Measurements from ENCODE around the gene CD101.

The CD101 gene

DNA sequence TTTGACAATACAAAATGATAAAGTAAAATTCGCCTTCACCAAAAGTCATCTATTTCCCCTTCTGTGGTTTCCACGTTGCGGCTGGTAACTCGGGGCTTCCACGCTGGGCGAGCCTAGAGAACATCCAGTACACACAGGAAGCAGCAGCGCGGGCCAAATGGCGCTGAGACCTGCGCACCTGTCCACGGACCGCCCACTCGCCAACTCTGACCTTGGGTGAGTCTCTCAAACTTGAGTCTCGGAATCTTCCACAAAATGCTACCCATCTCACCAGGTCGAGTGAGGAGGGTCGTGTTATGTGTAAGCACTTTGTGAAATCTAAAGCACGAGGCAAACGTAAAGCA lies 57.7 kb downstream of the CD101 start:
- peak; percentile 77 for DNase-seq

DNA sequence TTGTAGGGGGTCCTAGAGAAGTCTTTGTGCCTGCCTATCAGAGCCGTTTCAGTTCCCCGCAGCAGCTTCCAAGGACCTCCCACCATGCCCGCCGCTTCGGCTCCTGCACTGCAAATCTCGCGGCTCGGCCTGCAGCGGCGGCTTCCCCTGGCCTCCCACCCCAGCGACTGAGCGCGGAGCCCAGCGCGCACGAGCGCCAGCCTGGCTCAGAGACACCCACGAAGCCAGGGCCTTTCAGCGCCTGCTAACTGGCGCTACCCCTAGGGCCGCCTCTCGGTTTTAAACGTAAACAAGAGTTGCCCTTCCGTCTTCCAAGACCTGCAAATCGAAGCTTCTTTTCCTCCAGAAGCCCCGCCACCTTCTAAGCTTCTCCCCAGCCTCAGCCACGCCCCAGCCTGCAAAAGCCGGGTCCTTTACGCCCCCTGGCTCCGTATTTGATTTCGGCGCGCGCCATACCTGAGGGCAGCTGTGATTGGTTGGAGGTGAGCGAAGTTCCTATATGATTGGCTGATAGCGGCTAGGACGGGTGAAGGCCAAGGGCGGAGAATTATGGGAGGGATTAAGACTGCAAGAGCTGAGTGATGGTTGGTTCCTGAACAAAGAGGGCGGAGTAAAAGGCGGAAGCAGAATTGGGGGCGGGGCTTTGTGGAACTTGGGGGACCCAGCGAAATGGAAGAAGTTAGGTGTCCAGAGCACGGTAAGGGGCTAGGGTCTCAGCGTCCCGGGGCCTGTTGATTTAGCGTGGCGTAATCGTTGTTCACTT lies 58.3 kb downstream of the CD101 start, which contains the start of gene TTF2:
TSS of gene TTF2 (plus strand) at position 649 of the 763 bp plus-strand sequence. CDS start at position 670, 21 bp downstream.
- peak; percentile 94 for DNase-seq

DNA sequence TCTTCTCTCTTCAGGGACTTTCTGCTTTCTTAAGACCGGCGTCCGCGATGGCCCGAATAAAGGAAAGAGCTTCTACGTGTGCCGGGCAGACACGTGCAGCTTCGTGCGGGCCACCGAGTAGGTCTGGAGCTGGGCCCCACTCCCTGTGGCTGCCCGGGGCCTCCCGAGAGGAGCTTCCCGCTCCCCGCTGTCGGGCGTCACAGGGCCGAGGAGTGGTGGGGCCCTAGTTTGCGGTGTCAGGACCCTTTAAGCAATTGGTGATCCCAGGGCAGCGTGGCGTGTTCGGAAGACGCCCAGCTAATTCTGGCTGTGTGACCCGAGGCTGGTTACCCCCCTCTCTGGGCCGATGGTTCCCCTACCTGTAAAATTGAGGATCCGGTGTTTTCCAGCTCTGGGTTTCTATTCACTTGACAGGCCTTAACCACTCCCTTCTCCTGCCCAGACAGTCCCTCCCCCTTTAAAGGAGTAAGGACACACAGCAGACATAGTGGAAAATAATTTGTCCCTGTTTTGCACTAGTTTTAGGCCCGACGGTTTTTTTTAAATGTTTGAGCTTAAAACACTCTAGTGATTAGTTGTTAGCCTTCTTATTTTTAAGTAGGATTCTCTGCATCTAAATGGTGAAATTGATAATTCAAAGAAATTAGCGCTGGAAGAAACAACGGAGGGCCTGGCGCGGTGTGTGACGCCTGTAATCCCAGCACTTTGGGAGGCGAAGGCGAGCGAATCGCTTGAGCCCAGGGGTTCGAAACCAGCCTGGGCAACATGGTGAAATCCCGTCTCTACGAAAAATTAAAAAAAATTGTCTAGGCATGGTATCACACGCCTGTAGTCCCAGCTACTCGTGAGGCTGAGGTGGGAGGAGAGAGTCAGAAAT lies 59.1 kb downstream of the CD101 start:
- no peak for DNase-seq

DNA sequence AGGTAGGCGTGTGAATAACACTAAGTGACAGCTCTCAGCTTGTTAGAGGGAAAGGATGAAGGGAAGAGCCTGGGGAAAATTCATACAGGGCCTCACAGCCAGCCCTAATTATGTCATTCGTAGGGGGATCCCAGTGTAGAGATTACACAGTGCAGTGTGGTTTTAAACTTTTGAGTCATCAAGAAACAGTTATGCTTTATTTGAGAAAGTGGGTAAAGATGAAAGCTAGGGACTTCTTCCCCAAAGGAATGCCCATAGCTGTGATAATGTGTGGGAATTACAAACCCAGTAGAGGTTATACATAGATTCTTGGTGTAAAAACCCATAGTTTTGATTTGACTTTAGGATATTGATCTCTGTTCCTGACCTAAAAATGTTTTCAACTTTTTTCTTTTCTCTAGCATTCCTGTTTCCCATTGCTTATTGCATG lies 60.4 kb downstream of the CD101 start:
- no peak for DNase-seq

DNA sequence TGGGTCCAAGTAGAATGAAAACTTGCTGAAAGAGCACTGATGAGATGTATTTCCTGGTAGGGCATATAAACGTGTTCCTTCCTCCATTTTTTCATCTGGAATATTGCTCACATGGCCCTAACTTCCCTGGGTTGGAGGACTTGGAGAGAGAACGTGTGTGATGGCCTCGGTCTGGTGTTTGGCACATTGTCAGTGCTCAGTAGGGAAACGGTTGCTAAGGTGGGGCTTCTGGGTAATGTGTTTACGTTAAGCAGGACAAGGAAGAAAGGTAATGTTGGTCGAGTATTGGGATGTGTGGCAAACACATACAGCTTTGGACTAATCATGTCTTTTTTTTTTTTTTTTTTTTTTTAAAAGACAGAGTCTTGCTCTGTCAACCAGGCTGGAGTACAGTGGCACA lies 64.8 kb downstream of the CD101 start:
- DNase-seq, result no peak

DNA sequence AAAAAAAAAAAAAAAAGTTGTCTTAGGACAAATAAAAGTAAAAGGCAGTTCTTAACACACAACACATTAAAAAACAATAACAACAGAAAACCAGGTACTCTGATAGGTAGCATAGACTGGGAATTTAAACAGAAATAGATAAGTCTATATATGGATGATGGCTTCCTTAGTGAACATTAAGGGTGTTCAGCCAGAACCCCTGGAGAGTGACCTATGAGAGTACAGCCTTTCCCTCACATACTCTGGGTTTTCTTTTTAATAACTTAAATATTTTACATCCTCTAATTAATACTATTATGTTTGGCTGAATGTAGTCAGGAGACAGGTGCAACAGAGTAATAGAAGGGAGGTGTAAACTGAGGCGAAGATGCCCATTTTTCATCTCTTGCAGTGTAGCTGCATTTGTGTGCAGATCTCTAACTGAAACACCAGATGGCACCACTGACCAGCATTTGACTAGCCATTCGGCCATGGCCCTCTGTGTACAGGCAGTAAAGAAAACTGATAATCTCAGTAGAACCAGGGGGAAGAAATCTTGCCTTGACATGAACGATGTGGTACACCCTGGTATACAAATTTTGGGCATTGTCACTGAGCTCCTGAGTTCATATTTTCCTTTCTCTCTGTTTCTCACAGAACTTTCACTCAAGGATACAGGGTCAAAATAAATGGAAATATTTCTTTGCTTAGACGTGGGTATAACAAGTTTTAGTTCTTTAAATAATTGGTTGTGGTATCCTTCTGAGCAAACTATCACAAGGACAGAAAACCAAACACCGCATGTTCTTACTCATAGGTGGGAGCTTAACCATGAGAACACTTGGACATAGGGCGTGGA lies 66.2 kb downstream of the CD101 start:
- peak; percentile 41 for DNase-seq

DNA sequence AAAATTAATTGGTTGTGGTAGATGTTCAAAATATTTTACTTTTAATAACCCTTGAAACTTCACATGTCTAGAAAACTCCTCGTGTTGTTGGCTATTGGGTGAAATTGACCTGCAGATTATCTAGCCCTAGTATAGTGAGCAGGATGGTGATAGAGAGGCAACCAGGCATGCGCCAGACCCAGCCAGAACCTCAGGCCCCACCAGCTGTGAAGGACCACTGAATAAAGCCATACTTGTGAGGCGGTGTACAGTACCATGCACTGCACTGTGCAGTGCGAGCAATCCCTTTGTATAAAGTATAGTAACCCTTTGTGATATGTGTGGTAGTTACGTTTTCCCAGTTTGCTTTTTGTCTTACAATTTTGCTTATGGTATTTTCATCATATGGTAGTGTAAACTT lies 67.0 kb downstream of the CD101 start:
- DNase-seq, result no peak

DNA sequence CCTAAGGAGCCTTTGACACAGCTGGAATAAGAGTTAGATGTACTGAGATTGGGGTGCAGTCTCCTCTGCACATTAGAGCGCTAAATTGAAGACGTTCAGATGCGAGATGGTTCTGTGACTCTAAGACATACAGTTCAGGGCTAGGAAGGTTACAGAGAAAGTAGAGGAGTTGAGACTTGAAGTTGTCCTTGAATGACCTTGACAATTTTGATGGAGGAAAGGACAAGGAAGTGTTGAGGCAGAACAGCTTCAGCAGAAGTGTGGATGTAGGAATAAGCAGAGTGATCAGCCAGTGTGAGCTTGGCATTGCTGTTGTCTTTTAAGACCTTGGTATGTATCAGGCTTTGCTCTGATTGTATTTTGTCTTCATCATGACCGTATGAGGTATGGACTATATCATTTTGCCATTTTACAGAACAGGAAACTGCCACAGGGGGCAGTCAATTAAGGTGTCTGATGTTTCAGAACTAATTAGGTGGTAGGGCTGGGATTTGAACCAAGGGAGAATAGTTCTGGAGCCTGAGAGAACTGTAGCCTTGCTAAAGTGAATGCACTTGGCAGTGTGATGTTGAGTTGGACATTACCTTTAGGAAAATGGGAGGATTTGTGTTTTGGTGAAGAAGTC lies 67.8 kb downstream of the CD101 start:
- DNase-seq, result no peak

DNA sequence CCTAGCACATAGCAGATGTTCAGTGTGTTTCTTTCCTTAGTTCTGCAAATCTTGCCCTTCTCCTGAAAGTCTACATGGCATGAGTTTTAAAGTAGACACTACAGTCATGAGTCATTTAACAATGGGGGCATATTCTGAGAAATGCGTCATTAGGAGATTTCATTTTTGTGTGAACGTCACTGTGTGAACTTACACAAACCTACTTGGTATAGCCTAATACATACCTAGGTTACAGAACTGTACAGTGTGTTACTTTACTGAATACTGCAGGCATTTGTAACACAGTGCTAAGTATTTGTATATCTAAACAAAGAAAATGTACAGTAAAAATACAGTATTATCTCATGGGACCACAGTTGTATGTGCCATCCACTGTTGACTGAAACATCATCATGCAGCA lies 68.6 kb downstream of the CD101 start:
- no peak for DNase-seq

DNA sequence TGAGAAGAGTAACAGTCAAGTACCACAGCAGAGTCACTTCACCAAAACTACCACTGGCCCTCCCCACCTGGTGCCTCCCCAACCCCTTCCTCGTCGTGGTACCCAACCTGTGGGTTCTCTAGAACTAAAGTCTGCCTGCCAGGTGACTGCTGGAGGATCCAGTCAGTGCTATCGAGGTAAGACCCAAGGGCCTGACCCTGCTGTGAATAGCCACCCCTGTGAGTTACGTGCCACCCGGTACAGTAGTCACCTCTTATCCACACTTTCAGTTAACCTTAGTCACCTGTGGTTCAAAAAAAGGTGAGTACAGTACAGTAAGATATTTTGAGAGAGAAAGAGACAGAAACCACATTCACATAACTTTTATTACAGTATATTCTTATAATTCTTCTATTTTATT lies 75.1 kb downstream of the CD101 start:
- no peak for DNase-seq

DNA sequence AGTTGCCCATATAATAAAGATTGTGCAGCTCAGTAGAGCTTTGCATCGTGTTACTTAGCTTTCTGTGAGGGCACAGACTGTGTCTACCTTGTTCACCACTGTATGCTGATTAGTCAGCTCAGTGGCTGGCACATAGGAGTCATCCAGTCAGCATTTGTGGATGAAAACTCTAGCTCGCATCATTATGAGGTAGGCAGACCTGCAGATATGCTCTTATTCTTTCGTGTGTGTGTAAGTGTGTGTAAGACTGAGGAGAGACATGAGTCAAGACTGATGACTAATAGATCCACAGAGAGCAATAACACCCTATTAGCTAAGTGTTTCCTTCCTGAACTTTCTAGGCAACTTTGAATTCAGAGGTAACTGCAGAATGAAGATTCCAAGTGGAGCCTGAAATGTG lies 75.7 kb downstream of the CD101 start:
- peak; percentile 10 for DNase-seq

DNA sequence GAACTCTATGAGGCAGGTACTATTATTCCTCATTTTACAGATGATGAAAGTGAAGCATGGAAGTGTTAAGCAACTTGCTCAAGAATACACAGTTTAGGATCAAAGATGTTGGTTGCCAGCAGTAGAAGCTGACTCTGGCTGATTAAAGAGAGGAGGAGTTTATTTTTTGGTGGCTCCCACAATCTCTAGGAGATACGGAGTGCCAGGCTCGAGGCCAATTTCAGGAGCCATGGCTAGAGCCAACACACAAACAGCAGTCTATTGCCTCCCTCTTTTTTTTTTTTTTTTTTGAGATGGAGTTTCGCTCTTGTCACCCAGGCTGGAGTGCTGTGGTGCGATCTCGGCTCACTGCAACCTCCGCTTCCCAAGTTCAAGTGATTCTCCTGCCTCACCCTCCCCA lies 78.2 kb downstream of the CD101 start:
- DNase-seq, result no peak

DNA sequence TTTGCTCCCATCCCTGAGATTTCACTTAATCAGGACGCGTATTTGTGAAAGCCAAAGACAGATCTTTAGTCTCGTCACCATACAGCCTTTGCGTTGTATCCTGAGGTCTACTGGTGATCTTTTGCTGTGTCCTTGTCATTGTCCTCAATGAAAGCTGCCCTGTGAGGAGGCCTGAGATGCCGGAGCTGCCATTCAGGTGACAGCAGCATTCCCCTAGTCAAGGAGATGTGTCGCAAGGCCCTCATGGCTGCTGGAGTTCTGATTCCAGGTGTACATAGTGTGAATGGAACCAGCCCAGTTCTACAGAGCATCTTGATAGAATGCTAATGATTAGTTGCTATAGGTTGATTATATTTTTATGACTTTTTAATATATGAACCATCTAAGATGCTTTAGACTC lies 82.7 kb downstream of the CD101 start:
- DNase-seq, result no peak
